Measurements from ENCODE around the gene ADGRL2.

DNA sequence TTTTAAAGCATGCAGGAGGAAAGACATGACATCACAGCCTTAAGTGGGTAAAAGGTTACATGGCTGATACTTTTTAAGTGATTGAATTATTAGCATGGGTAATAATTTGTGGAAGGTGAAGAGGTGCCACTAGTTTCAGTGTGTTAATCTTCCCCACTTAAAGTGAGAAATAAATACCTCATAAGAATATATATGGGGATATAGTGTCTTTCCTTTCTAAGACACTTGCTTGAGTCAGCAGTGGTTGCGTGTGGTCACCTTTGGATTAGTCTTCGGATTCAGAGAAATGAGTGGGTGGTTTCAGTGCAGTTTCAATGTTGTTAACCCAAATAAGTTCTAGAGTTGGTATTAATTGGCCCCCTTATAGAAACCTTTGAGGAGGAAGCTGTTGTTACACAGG lies 94.1 kb downstream of the ADGRL2 start:
- TF ChIP-seq, protein P1, sequence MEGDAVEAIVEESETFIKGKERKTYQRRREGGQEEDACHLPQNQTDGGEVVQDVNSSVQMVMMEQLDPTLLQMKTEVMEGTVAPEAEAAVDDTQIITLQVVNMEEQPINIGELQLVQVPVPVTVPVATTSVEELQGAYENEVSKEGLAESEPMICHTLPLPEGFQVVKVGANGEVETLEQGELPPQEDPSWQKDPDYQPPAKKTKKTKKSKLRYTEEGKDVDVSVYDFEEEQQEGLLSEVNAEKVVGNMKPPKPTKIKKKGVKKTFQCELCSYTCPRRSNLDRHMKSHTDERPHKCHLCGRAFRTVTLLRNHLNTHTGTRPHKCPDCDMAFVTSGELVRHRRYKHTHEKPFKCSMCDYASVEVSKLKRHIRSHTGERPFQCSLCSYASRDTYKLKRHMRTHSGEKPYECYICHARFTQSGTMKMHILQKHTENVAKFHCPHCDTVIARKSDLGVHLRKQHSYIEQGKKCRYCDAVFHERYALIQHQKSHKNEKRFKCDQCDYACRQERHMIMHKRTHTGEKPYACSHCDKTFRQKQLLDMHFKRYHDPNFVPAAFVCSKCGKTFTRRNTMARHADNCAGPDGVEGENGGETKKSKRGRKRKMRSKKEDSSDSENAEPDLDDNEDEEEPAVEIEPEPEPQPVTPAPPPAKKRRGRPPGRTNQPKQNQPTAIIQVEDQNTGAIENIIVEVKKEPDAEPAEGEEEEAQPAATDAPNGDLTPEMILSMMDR (IDR thresholded peaks at IDR 0.05) = no peak
- no peak for TF ChIP-seq EP300 (IDR thresholded peaks at IDR 0.05)
- TF ChIP-seq POLR2A (IDR thresholded peaks at IDR 0.05) = no peak

Data from ovary (tissue), 3 donors.